NCI-H524 (cell line): ENCODE data around the gene CTBP2.

Source experiments
- DNase-seq, 2 experiments: peaks; one replicate each; lab custom pipeline; 2025; lab: John Stamatoyannopoulos, UW

The CTBP2 gene

GRCh38 chr10:125106586-125106985 is 53.8 kb downstream of the CTBP2 start:
- no peak for DNase-seq

GRCh38 chr10:125105706-125106255 is 54.6 kb downstream of the CTBP2 start:
- DNase-seq: no peak

DNA sequence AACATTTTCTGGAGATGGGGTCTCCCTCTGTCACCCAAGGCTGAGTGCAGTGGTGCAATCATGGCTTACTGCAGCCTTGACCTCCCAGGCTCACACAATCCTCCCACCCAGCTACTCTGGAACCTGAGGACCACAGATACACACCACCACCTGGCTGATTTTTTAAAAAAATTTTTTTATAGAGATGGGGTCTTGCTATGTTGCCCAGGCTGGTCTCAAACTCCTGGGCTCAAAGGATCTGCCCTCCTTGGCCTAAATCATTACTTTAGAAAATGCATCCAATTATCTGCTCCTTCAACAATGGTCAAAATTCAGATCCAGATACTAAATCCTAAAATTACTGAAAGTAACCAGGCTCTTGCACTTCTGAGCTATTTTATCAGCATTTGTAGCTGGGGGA is 55.2 kb downstream of the CTBP2 start:
- no peak for DNase-seq

GRCh38 chr10:125104559-125104958 is 55.8 kb downstream of the CTBP2 start:
- DNase-seq: no peak

- DNase-seq: no peak
These were observed 56.4 kb downstream of the CTBP2 start for GRCh38 chr10:125103924-125104323.

DNA sequence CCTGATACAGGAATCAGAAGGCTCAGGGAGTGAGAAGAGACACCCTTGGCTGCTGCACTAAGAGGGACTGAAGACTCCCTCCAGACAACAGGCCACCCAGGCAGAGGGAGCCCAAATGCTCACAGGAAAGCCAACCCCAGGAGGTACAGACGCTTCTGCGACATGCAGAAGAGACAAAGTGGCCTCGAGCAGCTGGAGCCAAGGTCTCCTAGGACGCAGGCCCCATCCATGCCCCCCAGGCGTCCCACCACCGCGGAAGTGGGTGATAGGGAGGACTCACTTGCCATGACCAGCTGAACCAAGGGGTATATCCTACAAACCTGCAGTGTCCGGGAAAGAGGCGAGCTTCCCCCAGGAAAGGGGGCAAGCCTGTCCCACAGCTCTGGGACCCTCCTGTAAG is 56.9 kb downstream of the CTBP2 start:
- no peak for DNase-seq

- no peak for DNase-seq
These were observed 57.5 kb downstream of the CTBP2 start for GRCh38 chr10:125102821-125103220.

DNA sequence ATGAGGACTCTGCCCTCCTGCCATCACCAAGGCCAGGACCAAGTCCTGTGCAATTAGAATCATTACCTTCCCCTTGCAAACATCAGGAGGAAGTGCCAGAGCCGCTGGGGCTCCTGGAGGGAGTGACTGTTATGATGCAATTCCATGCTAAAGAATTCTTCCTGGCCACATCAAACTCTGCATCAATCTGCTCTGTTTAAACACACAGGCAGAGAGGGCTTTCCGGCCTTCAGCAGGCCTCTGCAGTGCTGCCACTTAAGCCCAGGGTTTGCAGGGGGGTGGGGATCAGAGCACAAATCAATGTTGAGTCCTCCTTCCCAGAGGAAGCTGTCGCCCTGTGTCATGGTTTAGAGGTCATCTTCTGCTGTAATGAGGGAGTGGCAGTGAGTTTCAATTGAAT is 58.1 kb downstream of the CTBP2 start:
- no peak for DNase-seq

GRCh38 chr10:125101581-125101980 is 58.8 kb downstream of the CTBP2 start:
- DNase-seq: no peak

GRCh38 chr10:125101049-125101448 is 59.3 kb downstream of the CTBP2 start:
- DNase-seq: no peak

- no peak for DNase-seq
These were observed 62.8 kb downstream of the CTBP2 start for GRCh38 chr10:125097409-125098070.

GRCh38 chr10:125096975-125097374 is 63.4 kb downstream of the CTBP2 start:
- DNase-seq: no peak

GRCh38 chr10:125096371-125096770 is 64.0 kb downstream of the CTBP2 start:
- no peak for DNase-seq

DNA sequence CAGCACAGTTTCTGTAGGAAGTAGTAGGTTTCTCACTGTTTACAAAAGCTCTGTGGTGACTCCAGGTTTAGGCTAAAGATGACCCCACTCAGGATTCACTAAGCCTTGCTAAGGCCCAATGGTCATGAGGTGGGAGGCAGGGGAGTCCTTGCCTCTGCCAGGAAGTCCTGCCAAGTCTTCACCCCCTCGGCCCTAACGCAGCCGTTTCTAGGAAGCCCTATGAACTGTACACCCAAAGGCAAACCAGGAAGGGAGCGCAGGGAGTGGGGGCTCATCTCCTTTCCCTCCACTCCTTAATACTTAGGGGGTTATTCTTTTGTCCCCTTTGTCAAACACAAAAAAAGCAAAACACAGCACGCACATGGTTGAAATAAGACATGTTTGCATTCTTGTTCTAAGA is 64.6 kb downstream of the CTBP2 start:
- DNase-seq: no peak

DNA sequence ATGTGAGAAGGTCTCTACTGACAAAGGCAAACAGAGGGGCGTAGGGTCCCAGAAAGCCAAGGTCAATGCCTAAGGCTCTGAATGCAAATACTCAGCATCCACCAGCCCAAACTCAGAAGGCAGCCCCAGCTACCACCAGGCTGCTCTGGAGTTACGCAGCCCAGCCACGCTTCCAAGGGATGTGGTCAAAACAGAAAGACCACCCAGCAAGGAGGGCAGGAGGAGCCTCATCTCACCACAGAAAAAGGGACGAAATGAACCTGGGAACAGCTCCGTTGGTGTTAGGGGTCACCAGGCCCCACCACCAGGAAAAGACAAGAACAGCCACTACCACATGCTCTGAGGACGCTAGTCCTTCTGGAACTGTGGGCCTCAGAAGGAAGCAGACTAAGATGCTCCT is 65.1 kb downstream of the CTBP2 start:
- no peak for DNase-seq

DNA sequence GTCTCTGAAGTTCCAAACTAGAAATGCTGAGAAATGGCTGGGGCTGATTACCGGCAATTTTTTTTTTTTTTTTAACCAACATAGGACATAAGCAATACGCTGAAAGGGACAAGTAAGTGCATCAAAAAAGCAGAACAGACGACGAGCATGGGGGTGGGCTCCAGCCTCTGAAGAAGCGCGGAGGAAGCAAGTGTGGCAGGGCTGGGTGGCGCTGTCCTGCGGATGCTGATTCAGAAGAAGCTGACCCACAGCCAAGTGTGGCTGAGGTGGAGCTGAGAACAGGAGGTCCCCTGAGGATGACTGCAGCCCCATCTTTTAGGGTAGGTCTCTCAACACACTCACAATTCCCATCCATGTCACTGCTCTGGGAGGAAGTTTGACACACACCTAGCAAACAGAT is 65.6 kb downstream of the CTBP2 start:
- DNase-seq: no peak

GRCh38 chr10:125093974-125094705 is 66.2 kb downstream of the CTBP2 start:
- DNase-seq: no peak

DNA sequence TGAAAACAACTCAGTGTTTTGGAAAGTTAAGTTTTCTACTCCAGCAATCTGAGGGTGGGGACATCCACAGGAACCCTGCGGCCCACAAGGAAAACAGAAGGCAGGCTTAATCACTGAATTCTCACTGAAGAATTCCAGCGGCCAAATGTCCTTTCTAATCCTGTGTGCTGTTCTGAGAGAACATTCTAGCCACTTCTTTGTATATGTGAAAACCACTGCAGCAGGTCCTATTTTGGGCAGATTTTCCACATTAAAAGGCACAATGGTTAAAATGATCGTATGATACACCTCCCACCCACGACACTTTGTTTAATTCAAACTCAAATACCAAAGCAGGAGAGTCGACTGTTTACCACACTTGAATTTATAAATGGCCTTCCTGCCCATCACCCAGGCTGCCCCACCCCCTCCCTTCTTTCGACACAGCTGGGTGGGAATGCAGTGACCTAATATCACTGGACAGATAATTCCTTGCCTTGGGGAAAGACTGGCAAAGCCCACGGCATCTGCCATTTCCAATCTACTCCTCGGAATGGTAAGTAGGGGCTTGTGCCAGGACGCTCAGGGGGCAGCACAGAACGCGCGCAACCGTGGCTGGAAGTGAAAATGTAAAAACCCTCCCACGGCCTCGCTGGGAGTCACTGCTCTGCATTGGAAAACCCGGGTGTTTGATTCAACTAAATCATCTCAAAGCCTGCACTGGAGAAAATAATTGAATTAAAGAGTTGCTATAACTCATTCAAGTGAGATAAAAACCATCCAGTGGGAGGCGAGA is 67.0 kb downstream of the CTBP2 start:
- DNase-seq: no peak

DNA sequence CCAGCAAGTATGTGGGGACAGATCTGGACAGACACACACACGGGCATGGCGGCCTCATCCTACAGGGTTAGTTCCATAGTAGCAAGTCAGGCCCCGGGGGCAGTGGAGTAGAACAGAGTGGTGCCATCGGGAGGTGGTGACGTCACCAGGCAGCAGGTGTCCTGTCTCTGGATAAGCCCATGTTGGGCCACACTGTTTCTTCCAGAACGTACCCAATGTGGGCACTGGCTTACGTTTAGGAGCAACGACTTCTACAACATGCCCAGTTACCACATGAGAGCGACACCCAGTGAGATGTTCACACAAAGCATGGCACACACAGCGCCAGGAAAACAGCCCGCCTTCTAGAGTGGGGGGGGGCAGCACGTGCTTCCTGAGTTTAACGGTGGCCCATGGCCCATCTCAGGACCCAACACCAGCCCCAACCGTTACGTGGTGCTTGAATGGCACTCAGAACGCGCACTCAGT is 67.8 kb downstream of the CTBP2 start:
- DNase-seq: no peak

- no peak for DNase-seq
These were observed 68.5 kb downstream of the CTBP2 start for GRCh38 chr10:125091891-125092290.

DNA sequence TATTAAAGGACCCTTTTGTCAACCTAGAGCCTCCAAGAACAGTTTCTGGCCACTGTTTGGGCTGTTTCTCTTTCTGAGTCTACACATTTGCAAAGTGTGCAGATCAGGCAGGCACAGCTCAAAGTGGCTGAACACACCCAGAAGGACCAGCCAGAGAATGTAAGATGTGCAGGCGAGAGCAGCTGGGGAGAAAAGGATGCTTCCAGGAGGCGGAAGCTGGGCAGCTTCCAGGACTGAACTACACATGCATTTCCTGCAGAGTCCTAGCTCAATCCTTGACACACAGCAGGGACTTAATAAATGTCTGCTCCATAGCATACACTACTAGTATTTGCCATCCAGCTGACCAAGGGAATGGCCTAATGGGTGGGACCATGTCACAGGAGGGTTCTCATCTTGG is 70.9 kb downstream of the CTBP2 start:
- DNase-seq: no peak

- no peak for DNase-seq
These were observed 72.5 kb downstream of the CTBP2 start for GRCh38 chr10:125087897-125088215.
